GM19193 (cell line): Measurements from ENCODE around the gene KRT72.

Experiments used
- POLR2A ChIP-seq: IDR thresholded peaks from 4 replicates; pipeline ENCODE4 v1.6.1; 2011; ENCODE audit not compliant: insufficient read depth, insufficient read length; ENCODE audit errors: extremely low read depth

Gene KRT72

GRCh38 chr12:52557476-52557875 lies 43.8 kb downstream of the KRT72 start:
- no peak for TF ChIP-seq POLR2A

- no peak for TF ChIP-seq POLR2A
Measured at GRCh38 chr12:52555577-52555976, 45.7 kb downstream of the KRT72 start.

GRCh38 chr12:52552681-52553195 lies 48.5 kb downstream of the KRT72 start, which contains the start of gene KRT71:
TSS of gene KRT71 (minus strand) at chr12:52553145. CDS start at chr12:52553077, 68 bp downstream.
- TF ChIP-seq POLR2A, result no peak

- TF ChIP-seq POLR2A, result no peak
Measured at GRCh38 chr12:52552055-52552454, 49.2 kb downstream of the KRT72 start.

GRCh38 chr12:52551216-52551865 lies 49.9 kb downstream of the KRT72 start:
- no peak for TF ChIP-seq POLR2A

- no peak for TF ChIP-seq POLR2A
Measured at GRCh38 chr12:52546126-52546525, 55.1 kb downstream of the KRT72 start.

- TF ChIP-seq POLR2A, result no peak
Measured at GRCh38 chr12:52543985-52544883, 57.0 kb downstream of the KRT72 start.

- no peak for TF ChIP-seq POLR2A
Measured at GRCh38 chr12:52542785-52543318, 58.4 kb downstream of the KRT72 start.

GRCh38 chr12:52542157-52542556 lies 59.1 kb downstream of the KRT72 start:
- TF ChIP-seq POLR2A, result no peak

GRCh38 chr12:52541709-52542108 lies 59.6 kb downstream of the KRT72 start:
- TF ChIP-seq POLR2A, result no peak

- TF ChIP-seq POLR2A, result no peak
Measured at GRCh38 chr12:52540531-52540930, 60.7 kb downstream of the KRT72 start.

- no peak for TF ChIP-seq POLR2A
Measured at GRCh38 chr12:52539821-52540173, 61.5 kb downstream of the KRT72 start.

- TF ChIP-seq POLR2A, result no peak
Measured at GRCh38 chr12:52539083-52539820, 62.0 kb downstream of the KRT72 start.

GRCh38 chr12:52537101-52537500 lies 64.2 kb downstream of the KRT72 start:
- TF ChIP-seq POLR2A, result no peak
